Panc1 (cell line): ENCODE measurements around the gene RCSD1. TPM values are rescaled to one million over a fixed set of nuclear protein-coding genes. Genes with fewer than 3 reads are reported as not detected.

Experiments used
- ATAC-seq: fragments of 200-7000 bp; cut with Tn5 transposase; 2 replicates; pipeline ENCODE4 v1.9.1; 2020; ENCODE audit warnings: mild to moderate bottlenecking, moderate library complexity
- BruUV-seq: library from RNA; stranded (reverse); fragments of 400-500 nt; replicated peaks from 2 replicates; lab custom pipeline; 2021; lab: Mats Ljungman, UMichigan
- CTCF ChIA-PET: fragments of 300-600 bp; sonication (Branson Sonifier 250); formaldehyde crosslinking; loops from one replicate; lab custom pipeline; 2022; ENCODE audit warnings: antibody characterized with exemption; lab: Charles Lee
- POLR2A ChIA-PET: fragments of 300-600 bp; sonication (Branson Sonifier 250); formaldehyde crosslinking; loops from one replicate; lab custom pipeline; 2022; ENCODE audit warnings: antibody characterized with exemption; lab: Charles Lee
- DNase-seq: peaks from one replicate; pipeline ENCODE4 v3.0.0-alpha.2; 2010; ENCODE audit warnings: low read depth, low spot score
- H3K27ac ChIP-seq: 2 replicates; pipeline ENCODE4 v1.5.1; 2011; ENCODE audit warnings: mild to moderate bottlenecking, low read length, inconsistent platforms
- H3K27me3 ChIP-seq: fragments of 200-500 bp; sonication (Bioruptor generic); 2 replicates; pipeline ENCODE4 v1.6.0; 2014; ENCODE audit warnings: low read length, inconsistent platforms; ENCODE audit not compliant: control insufficient read depth, insufficient read depth
- H3K36me3 ChIP-seq: fragments of 200-500 bp; sonication (Bioruptor generic); 2 replicates; pipeline ENCODE4 v1.5.1; 2014; ENCODE audit warnings: inconsistent platforms, mild to moderate bottlenecking, low read length, moderate library complexity; ENCODE audit not compliant: control insufficient read depth, insufficient read depth
- H3K4me1 ChIP-seq: 2 replicates; pipeline ENCODE4 v1.5.1; 2011; ENCODE audit warnings: inconsistent platforms, mild to moderate bottlenecking, low read length, moderate library complexity; ENCODE audit not compliant: control insufficient read depth, insufficient read depth
- H3K4me3 ChIP-seq, 2 experiments: 2 replicates each; pipeline ENCODE4 v1.5.1; 2011 to 2012; ENCODE audit warnings: low read depth in 2 of 2, low read length in 2 of 2, mild to moderate bottlenecking in 2 of 2, inconsistent platforms in 1 of 2, moderate library complexity in 1 of 2
- H3K9me3 ChIP-seq: fragments of 200-500 bp; sonication (Bioruptor generic); 2 replicates; pipeline ENCODE4 v1.5.1; 2014; ENCODE audit warnings: low read depth, mild to moderate bottlenecking, inconsistent platforms, low read length, moderate library complexity; ENCODE audit not compliant: control insufficient read depth, insufficient read depth
- POLR2AphosphoS5 ChIP-seq: IDR thresholded peaks from 2 replicates; pipeline ENCODE4 v1.6.1; 2012; ENCODE audit warnings: mild to moderate bottlenecking, low read depth, low read length, moderate library complexity
- SIN3A ChIP-seq: IDR thresholded peaks from 2 replicates; pipeline ENCODE4 v1.6.1; 2012; ENCODE audit warnings: low read depth, mild to moderate bottlenecking, low read length, moderate library complexity, borderline replicate concordance; ENCODE audit not compliant: insufficient read depth
- TCF7L2 ChIP-seq: IDR thresholded peaks from 2 replicates; pipeline ENCODE4 v1.6.1; 2011; ENCODE audit warnings: mild to moderate bottlenecking, low read depth, low read length, inconsistent platforms
- in situ Hi-C: cut with HindIII; loops from 2 replicates; pipeline ENCODE4 v1.10.0; 2016; ENCODE audit warnings: low sequenced_read_pairs, low pct_unique_long_range_greater_than_20kb
- intact Hi-C: fragments of 100-400 bp; cut with micrococcal nuclease; formaldehyde crosslinking; loops from one replicate; pipeline ENCODE4 v1.10.0; 2022; ENCODE audit not compliant: unreplicated experiment
- total RNA-seq: library from RNA; stranded (reverse); gene quantifications from one replicate; pipeline ENCODE4 v1.2.1, GENCODE V29; 2021; ENCODE audit not compliant: unreplicated experiment
- TF ChIP-seq, protein P1 (sequence below), 2 experiments: IDR thresholded peaks; 2 replicates each; pipeline ENCODE4 v1.6.1; 2011 to 2012; ENCODE audit warnings: low read depth in 2 of 2, control low read depth in 1 of 2, low read length in 1 of 2, mild to moderate bottlenecking in 1 of 2, moderate library complexity in 1 of 2; ENCODE audit not compliant: insufficient read depth in 1 of 2
- TF ChIP-seq, protein P2 (sequence below): fragments of 450-650 bp; IDR thresholded peaks from 2 replicates; pipeline ENCODE4 v1.5.1; 2017; ENCODE audit warnings: mild to moderate bottlenecking

Gene RCSD1
- total RNA-seq, 1 experiment from 2014 or later, result 1.4 TPM

DNA sequence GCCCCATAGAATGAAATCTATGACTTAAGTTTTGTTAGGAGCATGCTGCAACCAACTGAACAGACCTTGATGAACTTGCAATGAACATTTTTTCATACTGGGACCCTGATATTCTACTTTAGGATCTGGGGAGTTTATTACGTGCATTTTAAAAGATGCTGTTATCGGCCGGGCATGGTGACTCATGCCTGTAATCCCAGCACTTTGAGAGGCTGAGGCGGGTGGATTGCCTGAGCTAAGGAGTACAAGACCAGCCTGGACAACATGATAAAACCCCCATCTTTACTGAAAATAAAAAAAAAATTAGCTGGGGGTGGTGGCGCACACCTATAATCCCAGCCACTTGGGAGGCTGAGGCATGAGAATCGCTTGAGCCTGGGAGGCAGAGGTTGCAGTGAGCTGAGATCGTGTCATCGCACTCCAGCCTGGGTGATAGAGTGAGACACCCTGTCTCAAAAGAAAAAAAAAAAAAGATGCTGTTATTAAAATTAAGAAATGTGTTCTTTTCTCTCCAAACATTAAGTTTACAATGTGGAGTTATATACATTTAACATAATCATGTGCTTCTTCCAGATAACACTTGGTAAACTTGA, 98.9 kb downstream of the RCSD1 start:
- Histone ChIP-seq H3K27ac (no peak overlapping the region), H3K4me3 (no peak overlapping the region), H3K27me3 (no peaks in the 10 kb centered on the region), H3K36me3 (no peaks in the 10 kb centered on the region), H3K4me1 (no peaks in the 10 kb centered on the region; the same call in 1 of the 2 replicates), H3K9me3 (no peaks in the 10 kb centered on the region)
- no TSS peak for BruUV-seq
- ATAC-seq (no peak), DNase-seq (no peak)
- POLR2A ChIA-PET, result no interaction called here
- intact Hi-C loops (no loop called here), in situ Hi-C loops (no loop called here)
- CTCF ChIA-PET, result no interaction called here
- TF ChIP-seq TCF7L2 (no peak), POLR2AphosphoS5 (no peak), SIN3A (no peak)
- TF ChIP-seq, protein P1, sequence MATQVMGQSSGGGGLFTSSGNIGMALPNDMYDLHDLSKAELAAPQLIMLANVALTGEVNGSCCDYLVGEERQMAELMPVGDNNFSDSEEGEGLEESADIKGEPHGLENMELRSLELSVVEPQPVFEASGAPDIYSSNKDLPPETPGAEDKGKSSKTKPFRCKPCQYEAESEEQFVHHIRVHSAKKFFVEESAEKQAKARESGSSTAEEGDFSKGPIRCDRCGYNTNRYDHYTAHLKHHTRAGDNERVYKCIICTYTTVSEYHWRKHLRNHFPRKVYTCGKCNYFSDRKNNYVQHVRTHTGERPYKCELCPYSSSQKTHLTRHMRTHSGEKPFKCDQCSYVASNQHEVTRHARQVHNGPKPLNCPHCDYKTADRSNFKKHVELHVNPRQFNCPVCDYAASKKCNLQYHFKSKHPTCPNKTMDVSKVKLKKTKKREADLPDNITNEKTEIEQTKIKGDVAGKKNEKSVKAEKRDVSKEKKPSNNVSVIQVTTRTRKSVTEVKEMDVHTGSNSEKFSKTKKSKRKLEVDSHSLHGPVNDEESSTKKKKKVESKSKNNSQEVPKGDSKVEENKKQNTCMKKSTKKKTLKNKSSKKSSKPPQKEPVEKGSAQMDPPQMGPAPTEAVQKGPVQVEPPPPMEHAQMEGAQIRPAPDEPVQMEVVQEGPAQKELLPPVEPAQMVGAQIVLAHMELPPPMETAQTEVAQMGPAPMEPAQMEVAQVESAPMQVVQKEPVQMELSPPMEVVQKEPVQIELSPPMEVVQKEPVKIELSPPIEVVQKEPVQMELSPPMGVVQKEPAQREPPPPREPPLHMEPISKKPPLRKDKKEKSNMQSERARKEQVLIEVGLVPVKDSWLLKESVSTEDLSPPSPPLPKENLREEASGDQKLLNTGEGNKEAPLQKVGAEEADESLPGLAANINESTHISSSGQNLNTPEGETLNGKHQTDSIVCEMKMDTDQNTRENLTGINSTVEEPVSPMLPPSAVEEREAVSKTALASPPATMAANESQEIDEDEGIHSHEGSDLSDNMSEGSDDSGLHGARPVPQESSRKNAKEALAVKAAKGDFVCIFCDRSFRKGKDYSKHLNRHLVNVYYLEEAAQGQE (IDR thresholded peaks at IDR 0.05; ENCODE audit: insufficient read depth in 1 of 2, low read depth in 2 of 2, low read length in 1 of 2), result no peak
- TF ChIP-seq, protein P2, sequence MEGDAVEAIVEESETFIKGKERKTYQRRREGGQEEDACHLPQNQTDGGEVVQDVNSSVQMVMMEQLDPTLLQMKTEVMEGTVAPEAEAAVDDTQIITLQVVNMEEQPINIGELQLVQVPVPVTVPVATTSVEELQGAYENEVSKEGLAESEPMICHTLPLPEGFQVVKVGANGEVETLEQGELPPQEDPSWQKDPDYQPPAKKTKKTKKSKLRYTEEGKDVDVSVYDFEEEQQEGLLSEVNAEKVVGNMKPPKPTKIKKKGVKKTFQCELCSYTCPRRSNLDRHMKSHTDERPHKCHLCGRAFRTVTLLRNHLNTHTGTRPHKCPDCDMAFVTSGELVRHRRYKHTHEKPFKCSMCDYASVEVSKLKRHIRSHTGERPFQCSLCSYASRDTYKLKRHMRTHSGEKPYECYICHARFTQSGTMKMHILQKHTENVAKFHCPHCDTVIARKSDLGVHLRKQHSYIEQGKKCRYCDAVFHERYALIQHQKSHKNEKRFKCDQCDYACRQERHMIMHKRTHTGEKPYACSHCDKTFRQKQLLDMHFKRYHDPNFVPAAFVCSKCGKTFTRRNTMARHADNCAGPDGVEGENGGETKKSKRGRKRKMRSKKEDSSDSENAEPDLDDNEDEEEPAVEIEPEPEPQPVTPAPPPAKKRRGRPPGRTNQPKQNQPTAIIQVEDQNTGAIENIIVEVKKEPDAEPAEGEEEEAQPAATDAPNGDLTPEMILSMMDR, result no peak

DNA sequence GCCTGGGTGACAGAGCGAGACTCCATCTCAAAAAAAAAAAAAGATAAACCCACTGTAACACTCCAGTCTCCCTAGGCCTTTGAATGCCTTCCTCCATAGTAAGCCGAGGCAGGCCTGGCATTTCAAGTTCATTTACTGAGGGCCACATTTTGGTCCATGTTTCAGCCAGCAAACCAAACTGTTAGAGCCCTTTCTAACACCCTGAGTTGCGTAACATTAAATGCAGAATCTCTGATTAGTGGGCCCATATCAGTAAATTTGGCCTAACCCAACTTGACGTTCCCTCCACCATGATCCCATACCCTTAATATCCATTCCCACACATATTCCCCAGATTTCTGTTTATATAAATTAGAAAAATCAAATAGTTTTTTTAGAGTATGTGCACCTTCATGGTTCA, 104.2 kb downstream of the RCSD1 start:
- TF ChIP-seq TCF7L2, result no peak
- TF ChIP-seq, protein P1 (IDR thresholded peaks at IDR 0.05; ENCODE audit: insufficient read depth in 1 of 2, low read depth in 2 of 2, low read length in 1 of 2), result no peak
- TF ChIP-seq POLR2AphosphoS5, result no peak
- TF ChIP-seq, protein P2, result no peak
- TF ChIP-seq SIN3A, result no peak
- no peak overlapping the region for H3K4me3 ChIP-seq
- ATAC-seq (no peak), DNase-seq (no peak)
- H3K27me3 ChIP-seq, result no peaks in the 10 kb centered on the region
- ChIA-PET CTCF (no interaction called here), POLR2A (no interaction called here)
- no peaks in the 10 kb centered on the region for H3K9me3 ChIP-seq
- intact Hi-C loops, result no loop called here
- no TSS peak for BruUV-seq
- in situ Hi-C loops, result no loop called here
- no peak overlapping the region for H3K27ac ChIP-seq
- H3K36me3 ChIP-seq, result no peaks in the 10 kb centered on the region
- no peaks in the 10 kb centered on the region for H3K4me1 ChIP-seq
